Measurements from ENCODE around the gene DGUOK.

Gene DGUOK

GRCh38 chr2:73981081-73982001, 54.7 kb downstream of the DGUOK start:
- peak; percentile 64 for DNase-seq (ENCODE audit: low spot score)

GRCh38 chr2:73982140-73982617, 55.5 kb downstream of the DGUOK start:
- DNase-seq (ENCODE audit: low spot score): no peak

- no peak for DNase-seq (ENCODE audit: low spot score)
Observed at GRCh38 chr2:73983322-73984202, 56.9 kb downstream of the DGUOK start.

GRCh38 chr2:73984203-73984921, 57.7 kb downstream of the DGUOK start, which contains the start of gene TET3:
TSS of gene TET3 (plus strand) at chr2:73984910. CDS start at chr2:73986404, 1,494 bp downstream.
- DNase-seq (ENCODE audit: low spot score): peak; percentile 69

GRCh38 chr2:73984922-73985307, 58.2 kb downstream of the DGUOK start:
- DNase-seq (ENCODE audit: low spot score): no peak

GRCh38 chr2:73985308-73986084, 58.8 kb downstream of the DGUOK start:
- DNase-seq (ENCODE audit: low spot score): peak; percentile 60

GRCh38 chr2:73986085-73986681, 59.5 kb downstream of the DGUOK start:
- no peak for DNase-seq (ENCODE audit: low spot score)

- DNase-seq (ENCODE audit: low spot score): no peak
Observed at GRCh38 chr2:73987109-73987947, 60.6 kb downstream of the DGUOK start.

- DNase-seq (ENCODE audit: low spot score): no peak
Observed at GRCh38 chr2:73987948-73988700, 61.4 kb downstream of the DGUOK start.

- DNase-seq (ENCODE audit: low spot score): no peak
Observed at GRCh38 chr2:73989972-73990371, 63.3 kb downstream of the DGUOK start.

- DNase-seq (ENCODE audit: low spot score): no peak
Observed at GRCh38 chr2:73990531-73990930, 63.9 kb downstream of the DGUOK start.

- DNase-seq (ENCODE audit: low spot score): no peak
Observed at GRCh38 chr2:73992036-73992435, 65.4 kb downstream of the DGUOK start.

- no peak for DNase-seq (ENCODE audit: low spot score)
Observed at GRCh38 chr2:73993376-73993775, 66.7 kb downstream of the DGUOK start.

GRCh38 chr2:73993778-73994177, 67.1 kb downstream of the DGUOK start:
- DNase-seq (ENCODE audit: low spot score): no peak

GRCh38 chr2:73994178-73994831, 67.6 kb downstream of the DGUOK start:
- DNase-seq (ENCODE audit: low spot score): no peak

GRCh38 chr2:73995810-73996209, 69.1 kb downstream of the DGUOK start:
- DNase-seq (ENCODE audit: low spot score): no peak

GRCh38 chr2:73997813-73998212, 71.1 kb downstream of the DGUOK start:
- DNase-seq (ENCODE audit: low spot score): no peak

- no peak for DNase-seq (ENCODE audit: low spot score)
Observed at GRCh38 chr2:73998451-73998850, 71.8 kb downstream of the DGUOK start.

- no peak for DNase-seq (ENCODE audit: low spot score)
Observed at GRCh38 chr2:73998933-73999332, 72.3 kb downstream of the DGUOK start.

All from NAMALWA (cell line).